Uterus (tissue), 2 donors: ENCODE measurements around the gene RPS10.

Experiments used
- POLR2A ChIP-seq, 2 donors: fragments of 450-650 bp; IDR thresholded peaks; one replicate each; pipeline ENCODE4 v1.6.1; 2016; ENCODE audit warnings: antibody characterized with exemption in 2 of 2, mild to moderate bottlenecking in 1 of 2, moderate library complexity in 1 of 2
- TF ChIP-seq, protein P1 (sequence below), 4 experiments: fragments of 200-600 bp in 2 of 4; fragments of 450-650 bp in 2 of 4; sonication (generic) in 2 of 4; IDR thresholded peaks; one replicate each; pipeline ENCODE4 v1.5.1; 2016 to 2019; ENCODE audit warnings: antibody characterized with exemption in 4 of 4, mild to moderate bottlenecking in 2 of 4, moderate library complexity in 1 of 4

DNA sequence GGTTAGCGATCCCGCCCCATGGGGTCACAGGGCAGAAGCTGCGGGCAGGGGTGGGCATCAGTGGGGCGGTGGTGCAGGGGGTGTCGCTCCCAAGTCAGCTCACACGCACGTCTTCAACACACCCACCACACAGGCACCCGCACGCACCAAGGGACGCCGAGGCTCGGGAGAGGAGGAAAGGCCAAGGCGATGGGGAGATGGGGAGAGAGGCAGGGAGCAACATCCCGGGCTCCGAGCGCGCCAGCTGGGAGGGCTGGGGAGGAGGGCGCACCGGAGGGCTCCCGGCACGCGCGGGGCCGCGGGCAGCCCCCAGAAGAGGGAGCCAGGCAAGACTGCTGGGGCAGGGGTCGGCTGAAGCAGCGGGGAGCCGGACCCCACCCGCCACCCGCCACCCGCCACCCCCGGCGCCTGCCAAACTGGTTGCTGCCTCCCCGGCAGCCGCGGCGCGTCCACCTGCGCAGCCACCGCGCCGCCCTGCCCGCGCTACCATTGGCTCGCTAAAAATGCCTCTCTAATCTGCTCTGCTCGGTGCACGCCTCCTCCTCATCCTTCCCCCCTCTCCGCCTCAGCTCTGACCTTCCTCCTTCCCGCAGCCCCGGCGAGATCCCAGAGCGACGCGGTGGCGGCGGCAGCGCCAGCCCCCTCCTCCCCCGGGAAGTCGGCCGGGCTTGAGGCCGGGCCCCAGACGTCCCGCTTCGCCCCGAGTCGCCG lies 39.8 kb upstream of the RPS10 start, which contains the start of gene PACSIN1:
- TF ChIP-seq, protein P1, sequence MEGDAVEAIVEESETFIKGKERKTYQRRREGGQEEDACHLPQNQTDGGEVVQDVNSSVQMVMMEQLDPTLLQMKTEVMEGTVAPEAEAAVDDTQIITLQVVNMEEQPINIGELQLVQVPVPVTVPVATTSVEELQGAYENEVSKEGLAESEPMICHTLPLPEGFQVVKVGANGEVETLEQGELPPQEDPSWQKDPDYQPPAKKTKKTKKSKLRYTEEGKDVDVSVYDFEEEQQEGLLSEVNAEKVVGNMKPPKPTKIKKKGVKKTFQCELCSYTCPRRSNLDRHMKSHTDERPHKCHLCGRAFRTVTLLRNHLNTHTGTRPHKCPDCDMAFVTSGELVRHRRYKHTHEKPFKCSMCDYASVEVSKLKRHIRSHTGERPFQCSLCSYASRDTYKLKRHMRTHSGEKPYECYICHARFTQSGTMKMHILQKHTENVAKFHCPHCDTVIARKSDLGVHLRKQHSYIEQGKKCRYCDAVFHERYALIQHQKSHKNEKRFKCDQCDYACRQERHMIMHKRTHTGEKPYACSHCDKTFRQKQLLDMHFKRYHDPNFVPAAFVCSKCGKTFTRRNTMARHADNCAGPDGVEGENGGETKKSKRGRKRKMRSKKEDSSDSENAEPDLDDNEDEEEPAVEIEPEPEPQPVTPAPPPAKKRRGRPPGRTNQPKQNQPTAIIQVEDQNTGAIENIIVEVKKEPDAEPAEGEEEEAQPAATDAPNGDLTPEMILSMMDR (IDR thresholded peaks at IDR 0.05): no peak
- TF ChIP-seq POLR2A (IDR thresholded peaks at IDR 0.05): no peak
